OCI-LY3 (cell line): ENCODE measurements around the gene RSBN1L.

Source experiments
- CTCF ChIP-seq: fragments of 200-600, 300-600 bp; sonication (generic); IDR thresholded peaks from 2 replicates; pipeline ENCODE4 v1.5.1; 2014; ENCODE audit warnings: antibody characterized with exemption, low read length, low read depth
- EZH2phosphoT487 ChIP-seq: fragments of 200-600 bp; shearing (Covaris generic); IDR thresholded peaks from 2 replicates; pipeline ENCODE4 v1.6.1; 2018; ENCODE audit warnings: antibody characterized with exemption, mixed run types, low read depth

- TF ChIP-seq CTCF (no peak), EZH2phosphoT487 (no peak)
Measured at GRCh38 chr7:77727527-77727926, 31.3 kb downstream of the RSBN1L start.
